ENCODE measurements around the gene KCTD11. TPM values are rescaled to one million over a fixed set of nuclear protein-coding genes. Genes with fewer than 3 reads are reported as not detected.

The KCTD11 gene
- total and polyA plus RNA-seq, 2 donors (not counting 1 experiment from before 2014, with no cell fraction given) = 4.3 to 13.4 TPM

- Histone ChIP-seq H3K9me3 (ENCODE audit: control extremely low read depth in 1 of 3, control insufficient read depth in 2 of 3, insufficient read depth in 1 of 3, low read length in 2 of 3) (no peaks in the 10 kb centered on the region), H3K27me3 (replicated peaks in 1 of 4; ENCODE audit: control extremely low read depth in 1 of 4, control insufficient read depth in 3 of 4, insufficient read depth in 4 of 4, low read length in 3 of 4) (no peaks in the 10 kb centered on the region), H3K27ac (ENCODE audit: low read length in 2 of 2) (no peak overlapping the region), H3K4me1 (ENCODE audit: control insufficient read depth in 2 of 2, insufficient read depth in 2 of 2, low read length in 2 of 2) (peaks cover 14 to 41% of the 10 kb centered on the region in 2 donors), H3K4me3 (ENCODE audit: control extremely low read depth in 1 of 5, extremely low read depth in 1 of 5, insufficient read depth in 1 of 5, low read depth in 2 of 5, low read length in 4 of 5) (no peak overlapping the region), H3K79me2 (ENCODE audit: control insufficient read depth, insufficient read depth, low read length) (peaks cover 14% of the 10 kb centered on the region), H3K9ac (ENCODE audit: low read length) (no peak overlapping the region), H3K36me3 (replicated peaks in 1 of 2; ENCODE audit: control extremely low read depth in 1 of 2, control insufficient read depth in 1 of 2, extremely low read depth in 1 of 2, insufficient read depth in 2 of 2, low read length in 1 of 2) (peaks cover 0 to 2% of the 10 kb centered on the region in 2 experiments), H2AFZ (ENCODE audit: insufficient read depth, low read depth, low read length, poor library complexity, severe bottlenecking) (no peak overlapping the region), H4K20me1 (ENCODE audit: control insufficient read depth, insufficient read depth, low read length, poor library complexity, severe bottlenecking) (peaks cover 10% of the 10 kb centered on the region), H3K4me2 (replicated peaks; ENCODE audit: low read depth, low read length, poor library complexity, severe bottlenecking) (no peak overlapping the region)
- peak overlapping the region; percentile 65 for H3K27ac Mint-ChIP-seq
- DNase-seq = peak; percentile 22
- no peaks in the 10 kb centered on the region for H3K27me3 Mint-ChIP-seq
- no peak overlapping the region for H3K4me3 Mint-ChIP-seq
- intact Hi-C loops (cut with micrococcal nuclease) = no loop called here
- no peak for ATAC-seq (ENCODE audit: low read depth)
- TF ChIP-seq EZH2 (IDR thresholded peaks at IDR 0.05; ENCODE audit: borderline replicate concordance, insufficient read depth, low read depth, low read length, poor library complexity, severe bottlenecking) (no peak), CTCF (IDR thresholded peaks at IDR 0.05) (no peak)
- H3K4me1 Mint-ChIP-seq = peaks cover 38% of the 10 kb centered on the region
- CTCF ChIA-PET = interaction anchor here (0.8 to 5.9 kb wide), 11 partner anchors 9 to 333 kb away, joined by 3 to 43 read pairs (median 12); partner anchors contain the start of genes ACAP1, SENP3, SOX15 and TMEM102
- 85% methylated on average over 8 of the region's 9 CpGs for WGBS (ENCODE audit: insufficient coverage)
- POLR2A ChIA-PET = interaction anchor here (0.7 to 0.9 kb wide), 2 partner anchors 120 to 144 kb away, joined by 5 to 7 read pairs; partner anchors contain the start of gene DVL2
- H3K9me3 Mint-ChIP-seq (ENCODE audit: insufficient read depth) = no peaks in the 10 kb centered on the region
Measured at GRCh38 chr17:7354262-7354843, 2.4 kb downstream of the KCTD11 start.

- H3K9me3 ChIP-seq (ENCODE audit: control extremely low read depth in 1 of 3, control insufficient read depth in 2 of 3, insufficient read depth in 1 of 3, low read length in 2 of 3) = no peaks in the 10 kb centered on the region
- Mint-ChIP-seq H3K4me3 (peak within 1 kb of the TSS; percentile 39), H3K27me3 (no peaks in the 10 kb centered on the region), H3K9me3 (ENCODE audit: insufficient read depth) (no peaks in the 10 kb centered on the region), H3K27ac (peak within 1 kb of the TSS; percentile 65), H3K4me1 (peaks cover 33% of the 10 kb centered on the region)
- ATAC-seq (ENCODE audit: low read depth) = no peak
- ChIA-PET CTCF (interaction anchor here (0.7 to 5.9 kb wide), 18 partner anchors 10 to 333 kb away, joined by 3 to 43 read pairs (median 10); partner anchors contain the start of genes ACAP1, NEURL4, PLSCR3 and SENP3), POLR2A (interaction anchor here (0.7 to 0.9 kb wide), 2 partner anchors 80 to 121 kb away, joined by 3 to 5 read pairs; partner anchors contain the start of genes DVL2 and TMEM102)
- no peak within 1 kb of the TSS for H3K4me3 ChIP-seq (ENCODE audit: control extremely low read depth in 1 of 5, extremely low read depth in 1 of 5, insufficient read depth in 1 of 5, low read depth in 2 of 5, low read length in 4 of 5)
- no peak within 1 kb of the TSS for H2AFZ ChIP-seq (ENCODE audit: insufficient read depth, low read depth, low read length, poor library complexity, severe bottlenecking)
- intact Hi-C loops (cut with micrococcal nuclease) = no loop called here
- no peaks in the 10 kb centered on the region for H3K27me3 ChIP-seq (replicated peaks in 1 of 4; ENCODE audit: control extremely low read depth in 1 of 4, control insufficient read depth in 3 of 4, insufficient read depth in 4 of 4, low read length in 3 of 4)
- peaks cover 14% of the 10 kb centered on the region for H3K79me2 ChIP-seq (ENCODE audit: control insufficient read depth, insufficient read depth, low read length)
- no peak within 1 kb of the TSS for H3K27ac ChIP-seq (ENCODE audit: low read length in 2 of 2)
- peaks cover 14 to 41% of the 10 kb centered on the region in 2 donors for H3K4me1 ChIP-seq (ENCODE audit: control insufficient read depth in 2 of 2, insufficient read depth in 2 of 2, low read length in 2 of 2)
- H4K20me1 ChIP-seq (ENCODE audit: control insufficient read depth, insufficient read depth, low read length, poor library complexity, severe bottlenecking) = peaks cover 10% of the 10 kb centered on the region
- H3K4me2 ChIP-seq (replicated peaks; ENCODE audit: low read depth, low read length, poor library complexity, severe bottlenecking) = peak within 1 kb of the TSS; percentile 30
- DNase-seq = no peak
- WGBS (ENCODE audit: insufficient coverage) = 92% methylated on average over 9 of the region's 10 CpGs
- peaks cover 0 to 2% of the 10 kb centered on the region in 2 experiments for H3K36me3 ChIP-seq (replicated peaks in 1 of 2; ENCODE audit: control extremely low read depth in 1 of 2, control insufficient read depth in 1 of 2, extremely low read depth in 1 of 2, insufficient read depth in 2 of 2, low read length in 1 of 2)
- H3K9ac ChIP-seq (ENCODE audit: low read length) = no peak within 1 kb of the TSS
- TF ChIP-seq CTCF (IDR thresholded peaks at IDR 0.05) (no peak), EZH2 (IDR thresholded peaks at IDR 0.05; ENCODE audit: borderline replicate concordance, insufficient read depth, low read depth, low read length, poor library complexity, severe bottlenecking) (no peak)
Measured at GRCh38 chr17:7355053-7355452, 3.1 kb downstream of the KCTD11 start, which contains the start of gene TMEM95. Gene TMEM95 (plus strand): TSS chr17:7355156. CDS start chr17:7355205, 49 bp downstream.
